GDM1 (cell line): ENCODE results near the gene CARD11.

ENCODE experiments used
- DNase-seq: peaks from one replicate; lab custom pipeline; 2025; lab: John Stamatoyannopoulos, UW

The CARD11 gene

DNA sequence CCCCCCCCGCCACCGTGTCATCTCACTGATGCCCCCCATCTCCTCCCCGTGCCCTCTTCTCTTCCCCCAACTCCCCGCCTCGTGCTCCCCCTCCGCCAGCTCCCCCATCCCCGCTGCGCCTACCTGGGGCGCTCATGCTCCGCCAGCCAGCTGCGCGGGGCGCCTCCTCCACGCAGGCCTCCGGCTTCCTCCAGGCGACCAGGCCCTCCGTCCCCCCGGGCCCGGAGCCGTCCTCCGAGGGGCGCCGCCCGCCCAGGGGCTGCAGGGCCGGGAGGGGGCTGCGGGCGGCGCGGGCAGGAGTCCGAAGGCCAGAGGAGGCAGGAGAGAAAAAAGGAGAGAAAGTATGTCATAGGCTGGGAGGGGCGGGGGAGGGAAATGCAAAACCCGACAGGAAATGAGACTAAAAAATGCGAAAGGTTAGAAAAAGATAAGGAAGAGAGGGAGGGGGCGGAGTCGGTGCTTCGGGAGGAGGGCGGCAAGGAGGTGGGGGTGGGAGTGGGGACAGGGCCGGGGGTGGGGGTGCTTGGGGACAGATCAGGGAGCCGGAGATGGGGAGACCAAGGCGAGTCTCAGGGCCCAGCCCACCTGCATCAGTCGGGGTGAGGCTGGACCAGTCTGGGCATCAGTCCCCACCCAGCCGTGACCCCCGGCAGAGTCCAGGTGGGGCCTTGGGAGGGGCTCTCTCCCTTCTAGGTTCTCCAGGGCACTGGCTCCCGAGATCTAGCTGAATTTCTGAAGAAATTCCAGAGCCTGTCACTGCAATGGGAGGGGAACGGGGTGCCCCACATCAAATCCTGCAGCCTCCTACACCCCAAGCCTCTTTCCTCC lies at the start of gene CARD11:
Gene CARD11, minus strand, starts transcription at position 324 of the 828 bp plus-strand sequence. CDS start 85,361 bp downstream, outside the sequence.
- DNase-seq: no peak

DNA sequence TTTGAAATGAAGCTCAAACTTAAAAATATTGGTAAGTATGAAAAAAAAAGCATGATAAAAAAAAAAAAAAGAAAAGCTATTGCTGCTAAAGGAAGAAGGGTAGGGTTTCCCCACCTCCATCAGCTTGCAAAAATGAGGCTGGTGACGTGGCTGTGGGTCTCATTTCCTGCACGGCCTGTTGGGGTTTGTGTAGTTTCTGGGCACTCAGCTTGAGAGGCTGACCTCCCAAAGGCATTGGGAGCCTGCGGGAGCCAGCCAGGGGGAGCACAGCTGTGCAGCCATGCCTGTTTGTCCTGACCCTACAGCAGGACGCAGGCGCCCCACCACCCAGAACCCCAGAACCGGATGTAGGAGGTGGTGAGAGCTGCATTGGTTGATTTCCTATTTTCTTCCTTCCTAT lies 48.8 kb upstream of the CARD11 start:
- peak; percentile 24 for DNase-seq

DNA sequence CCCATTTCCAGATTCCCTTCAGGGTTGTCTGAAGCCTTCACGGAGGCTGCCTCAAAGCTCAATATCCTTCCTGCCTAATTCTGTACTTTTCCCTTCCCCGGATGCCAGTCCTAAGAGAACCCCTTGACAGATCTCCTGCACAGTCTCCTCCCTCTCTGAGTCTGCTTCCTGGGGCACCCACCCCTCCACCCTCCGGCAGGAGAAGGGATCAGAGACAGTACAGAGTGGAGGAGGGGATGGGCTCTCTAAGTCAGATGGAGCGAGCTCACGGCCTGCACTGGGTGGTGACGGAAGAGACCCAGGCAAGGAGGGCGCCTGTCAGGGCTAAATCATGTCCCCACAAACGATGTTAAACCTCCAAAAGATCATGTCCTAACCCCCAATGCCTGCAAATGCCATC lies 48.0 kb upstream of the CARD11 start:
- no peak for DNase-seq

DNA sequence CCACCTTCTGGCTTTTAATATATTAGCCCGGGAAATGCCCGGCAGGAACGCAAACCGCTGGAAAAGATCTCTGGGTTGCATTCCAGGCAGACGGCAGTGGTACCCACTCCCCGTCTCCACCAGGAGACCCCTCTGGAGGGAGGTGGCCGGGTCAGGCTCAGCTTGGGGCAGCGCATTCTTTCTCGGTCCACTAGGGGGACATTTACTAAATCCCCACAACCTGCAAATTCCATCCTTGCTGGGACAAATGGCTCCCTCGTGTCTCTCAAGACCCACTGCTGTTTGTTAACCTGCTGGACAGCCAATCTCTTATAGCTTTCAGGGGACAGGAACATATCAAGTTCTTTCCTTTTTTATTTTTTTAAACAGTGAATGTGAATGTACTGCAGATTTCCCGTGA lies 45.8 kb upstream of the CARD11 start:
- no peak for DNase-seq

DNA sequence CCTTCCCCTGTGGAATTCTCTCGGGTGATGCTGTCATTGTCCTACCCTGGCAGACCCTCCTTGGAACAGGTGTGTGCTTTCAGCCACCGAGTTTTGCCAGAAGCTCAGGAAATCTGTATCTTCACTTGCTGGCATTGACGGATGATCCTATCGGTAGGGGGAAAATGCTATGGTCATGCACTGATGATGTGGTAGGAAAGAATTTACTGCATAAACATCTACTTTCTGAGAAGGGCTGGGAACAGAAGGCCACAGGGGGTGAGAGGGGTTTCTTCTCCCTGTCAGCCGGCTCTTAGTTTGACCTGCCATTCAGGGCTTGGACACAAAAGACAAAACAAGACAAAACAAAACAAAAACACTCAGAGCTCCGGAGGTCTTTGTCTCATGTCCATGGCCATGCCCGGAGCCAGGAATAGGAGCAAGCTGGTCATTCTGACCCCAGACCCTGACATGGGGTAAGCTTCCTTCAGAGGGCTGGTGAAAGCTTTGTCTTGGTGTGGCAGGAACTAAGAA lies 43.6 kb upstream of the CARD11 start:
- DNase-seq: no peak

DNA sequence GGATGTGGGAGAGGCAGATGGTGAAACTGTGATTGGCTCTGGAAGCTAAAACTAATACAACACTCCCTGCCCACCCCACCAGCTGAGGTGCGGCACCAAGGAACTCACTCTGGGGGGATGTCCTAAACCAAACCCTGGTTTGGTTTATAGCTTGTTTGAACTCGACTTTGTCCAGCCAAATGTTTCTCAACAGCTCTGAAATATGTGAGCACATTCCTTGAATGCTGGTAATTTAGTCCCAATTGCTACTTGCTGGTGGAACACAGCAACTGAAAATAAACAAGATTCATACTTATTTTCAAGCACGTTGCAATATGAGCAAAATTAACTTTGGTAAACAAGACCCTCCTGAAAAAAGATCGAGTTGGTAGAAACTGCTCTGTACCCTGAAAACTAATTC lies 39.7 kb upstream of the CARD11 start:
- DNase-seq: no peak

DNA sequence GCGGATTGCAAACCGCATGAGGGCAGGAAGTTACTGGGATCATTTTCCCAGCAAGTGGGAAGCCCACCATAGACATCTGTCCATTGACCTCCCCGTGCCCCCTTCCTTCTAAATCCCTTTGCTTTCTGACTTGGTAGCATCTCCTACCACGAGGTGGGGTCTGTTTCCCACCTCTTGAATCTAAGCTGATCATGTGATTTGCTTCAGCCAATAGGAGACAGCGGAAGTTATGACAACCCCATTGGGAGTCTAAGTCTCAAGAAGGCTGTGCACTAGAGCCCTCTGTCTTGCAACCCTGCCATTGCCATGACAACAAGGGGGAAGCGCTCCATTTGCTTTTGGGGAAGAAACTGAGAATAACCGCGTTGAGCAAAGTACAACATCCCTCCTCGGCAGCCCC lies 39.2 kb upstream of the CARD11 start:
- DNase-seq: no peak

DNA sequence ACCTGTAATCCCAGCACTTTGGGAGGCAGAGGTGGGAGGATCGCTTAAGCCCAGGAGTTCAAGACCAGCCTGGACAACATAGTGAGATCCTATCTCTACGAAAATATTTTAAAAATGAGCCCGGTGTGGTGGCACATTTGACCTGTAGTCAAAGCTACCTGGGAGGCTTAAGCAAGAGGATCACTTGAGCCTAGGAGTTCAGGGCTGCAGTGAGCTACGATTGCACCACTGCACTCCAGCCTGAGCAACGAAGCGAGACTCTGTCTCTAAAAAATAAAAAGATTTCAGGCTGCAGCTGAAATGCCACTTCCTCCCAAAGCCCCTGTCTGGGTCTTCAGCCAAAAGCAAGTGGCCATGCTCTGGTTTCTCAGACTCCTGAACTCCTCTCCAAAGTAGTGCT lies 38.7 kb upstream of the CARD11 start:
- no peak for DNase-seq

DNA sequence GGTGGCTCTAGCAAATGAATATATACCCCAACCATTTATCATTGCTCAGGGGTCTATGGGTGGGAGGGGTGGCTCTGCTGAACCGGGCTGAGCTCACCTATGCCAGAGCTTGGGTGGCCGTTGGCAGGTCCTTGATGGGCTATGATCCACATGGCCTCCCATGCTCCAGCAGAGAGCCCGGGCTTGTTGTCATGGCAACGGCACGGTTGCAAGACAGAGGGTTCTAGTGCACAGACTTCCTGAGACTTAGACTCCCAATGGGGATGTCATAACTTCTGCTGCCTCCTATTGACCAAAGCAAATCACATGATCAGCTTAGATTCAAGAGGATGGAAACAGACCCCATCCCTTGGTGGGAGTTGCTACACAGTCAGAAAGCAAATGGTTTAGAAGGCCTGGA lies 36.4 kb upstream of the CARD11 start:
- no peak for DNase-seq

DNA sequence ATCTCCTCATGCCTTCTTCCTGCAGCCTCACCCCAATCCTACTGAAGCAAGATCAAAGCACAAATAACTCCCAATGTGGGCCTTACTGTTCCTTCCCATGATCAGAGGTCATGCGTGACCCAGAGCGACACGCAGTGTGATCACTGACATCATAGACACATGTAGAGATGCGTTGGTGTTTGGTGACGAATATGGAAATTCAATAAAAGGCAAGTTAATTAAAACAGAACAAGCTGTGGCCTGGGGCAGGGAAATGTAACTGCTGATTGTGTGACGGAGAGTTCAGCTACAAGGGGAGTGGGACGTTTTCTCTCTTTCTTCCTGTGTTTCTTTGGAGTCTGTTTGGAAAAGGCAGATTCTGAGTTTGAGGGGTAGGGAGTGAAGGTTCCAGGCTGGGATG lies 34.8 kb upstream of the CARD11 start:
- no peak for DNase-seq

DNA sequence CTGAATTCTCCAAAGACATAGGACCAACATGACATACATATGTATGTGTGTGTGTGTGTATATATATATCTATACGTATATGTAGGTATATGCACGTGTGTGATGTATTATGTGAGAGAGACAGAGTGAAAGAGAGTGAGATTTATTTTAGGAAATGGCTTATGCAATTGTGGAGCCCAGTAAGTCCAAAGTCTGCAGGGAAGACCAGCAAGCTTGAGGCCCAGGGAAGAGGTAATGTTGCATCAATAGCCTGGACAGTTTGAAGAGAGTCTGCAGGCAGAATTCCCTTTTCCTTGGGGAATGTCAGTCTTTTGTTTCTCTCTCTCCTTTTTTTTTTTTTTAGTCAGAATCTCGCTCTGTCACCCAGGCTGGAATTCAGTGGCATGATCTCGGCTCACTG lies 33.0 kb upstream of the CARD11 start:
- DNase-seq: no peak

DNA sequence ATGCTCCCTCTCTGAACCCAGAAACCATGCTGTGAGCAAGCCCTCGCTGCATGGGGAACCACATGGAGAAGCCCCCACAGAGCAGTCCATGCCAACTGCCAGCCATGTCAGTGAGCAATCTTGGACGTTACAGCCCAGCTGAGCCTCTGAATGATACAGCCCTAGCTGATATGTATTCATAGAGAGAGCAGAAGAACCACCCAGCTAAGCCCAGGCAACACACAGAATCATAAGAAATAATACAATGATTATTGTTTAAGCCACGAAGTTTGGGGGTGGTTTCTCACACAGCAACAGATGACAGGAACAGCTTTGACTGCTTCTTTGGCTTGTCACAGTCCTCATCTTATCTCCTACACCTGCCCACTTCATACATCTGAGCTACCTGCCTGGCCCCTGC lies 32.5 kb upstream of the CARD11 start:
- DNase-seq: no peak

DNA sequence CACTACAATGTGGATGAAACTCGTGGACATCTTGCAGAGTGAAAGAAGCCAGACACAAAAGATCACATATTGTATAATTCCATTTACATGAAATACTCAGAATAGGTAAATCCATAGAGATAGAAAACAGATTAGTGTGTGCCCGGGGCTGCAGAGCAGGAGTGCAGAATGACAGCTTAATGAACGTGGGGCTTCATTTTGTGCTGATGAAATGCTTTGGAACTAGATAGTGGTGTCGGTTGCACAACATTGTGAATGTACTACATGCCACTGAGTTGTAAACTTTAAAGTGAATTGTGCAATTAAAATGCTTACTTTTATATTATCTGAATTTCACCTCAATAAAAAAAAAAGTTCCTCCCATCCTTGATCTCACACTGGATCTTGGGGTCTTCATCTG lies 31.8 kb upstream of the CARD11 start:
- no peak for DNase-seq

DNA sequence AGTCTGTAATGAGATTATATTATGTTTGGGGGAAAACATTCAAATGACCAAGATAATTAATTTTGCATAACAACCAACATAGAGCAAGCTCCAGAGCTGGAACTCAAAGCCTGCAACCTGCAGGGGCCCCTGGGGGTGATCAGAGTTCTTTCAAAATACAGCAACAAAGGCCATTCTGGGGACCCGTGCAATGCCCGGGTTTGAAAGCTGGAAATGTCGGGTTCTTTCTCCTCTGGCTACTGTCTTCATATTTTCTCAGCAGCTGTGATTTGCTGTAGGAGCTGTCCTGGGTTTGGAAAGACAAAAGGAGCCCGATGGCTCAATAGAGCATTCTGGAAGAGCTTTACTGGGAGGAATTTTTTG lies 30.8 kb upstream of the CARD11 start:
- no peak for DNase-seq

DNA sequence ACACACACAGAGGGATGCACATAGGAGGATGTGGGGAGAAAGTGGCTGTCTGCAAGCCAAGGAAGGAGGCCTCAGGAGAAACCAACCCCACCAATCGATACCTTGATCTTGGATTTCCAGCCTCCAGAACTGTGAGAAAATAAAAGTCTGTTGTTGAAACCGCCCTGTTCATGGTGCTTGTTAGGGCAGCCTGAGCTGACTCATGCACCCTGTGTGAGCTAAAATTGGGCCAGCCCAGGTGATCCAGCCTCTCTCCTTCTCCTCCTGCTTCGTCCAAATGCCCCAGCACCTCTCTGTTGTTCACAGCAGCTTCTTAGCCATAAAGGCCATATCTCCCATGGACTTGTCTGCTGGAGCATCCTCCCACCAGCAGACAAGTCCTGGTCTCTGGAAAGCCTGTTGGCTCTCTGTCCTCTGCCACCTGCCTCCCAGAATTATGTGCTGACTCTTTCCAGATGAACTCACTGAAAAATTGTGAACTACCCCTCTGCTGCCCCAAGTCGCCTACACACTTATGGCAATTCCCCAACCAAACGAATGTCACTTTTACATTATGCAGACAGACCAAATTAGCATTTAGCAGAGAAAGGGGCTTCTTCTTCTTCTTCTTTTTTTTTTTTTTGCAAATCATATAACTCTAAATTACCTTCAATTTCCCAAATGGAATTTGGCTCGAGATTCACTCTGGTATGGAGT lies 30.2 kb upstream of the CARD11 start:
- no peak for DNase-seq

DNA sequence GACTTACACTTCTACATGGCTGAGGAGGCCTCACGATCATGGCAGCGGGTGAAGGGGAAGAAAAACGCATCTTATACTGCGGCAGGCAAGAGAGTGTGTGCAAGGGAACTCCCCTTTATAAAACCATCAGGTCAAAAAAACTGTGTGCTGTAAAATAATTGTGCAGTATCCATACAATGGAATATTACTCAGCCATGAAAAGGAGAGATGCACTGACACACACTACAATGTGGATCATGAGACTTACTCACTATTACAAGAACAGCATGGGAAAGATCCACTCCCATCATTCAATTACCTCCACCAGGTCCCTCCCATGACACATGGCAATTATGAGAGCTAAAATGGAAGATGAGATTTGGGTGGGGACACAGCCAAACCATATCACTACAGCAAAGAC lies 27.2 kb upstream of the CARD11 start:
- no peak for DNase-seq

DNA sequence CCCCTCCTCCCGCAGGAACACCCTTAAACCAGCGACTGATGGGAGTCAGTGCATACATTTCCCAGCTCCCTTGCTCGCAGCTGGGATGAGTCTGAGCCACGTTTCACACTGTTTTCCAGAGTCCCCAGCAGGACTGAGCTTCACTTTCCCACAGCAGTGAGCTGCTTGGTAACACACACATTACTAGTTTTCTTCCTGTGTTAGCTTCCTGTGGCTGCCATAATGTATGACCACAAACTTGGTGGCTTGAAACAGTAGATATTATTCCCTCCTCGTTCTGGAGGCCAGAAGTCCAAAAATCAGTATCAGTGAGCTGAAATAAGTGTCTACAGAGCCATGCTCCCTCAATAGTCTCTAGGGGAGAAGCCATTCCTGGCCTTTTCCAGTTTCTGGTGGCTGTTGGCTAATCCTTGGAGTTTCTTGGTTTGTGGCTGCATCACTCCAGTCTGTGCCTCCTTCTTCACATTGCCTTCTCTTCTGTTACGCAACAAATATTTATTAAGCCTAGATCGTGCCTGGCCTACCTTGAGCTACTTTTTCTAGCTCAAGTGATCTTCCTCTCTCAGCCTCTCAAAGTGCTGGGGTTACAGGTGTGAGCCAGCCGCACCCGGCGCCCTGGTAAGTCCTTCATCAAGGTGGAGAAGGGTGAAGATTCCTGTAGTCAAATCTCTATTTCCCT lies 26.2 kb upstream of the CARD11 start:
- no peak for DNase-seq

DNA sequence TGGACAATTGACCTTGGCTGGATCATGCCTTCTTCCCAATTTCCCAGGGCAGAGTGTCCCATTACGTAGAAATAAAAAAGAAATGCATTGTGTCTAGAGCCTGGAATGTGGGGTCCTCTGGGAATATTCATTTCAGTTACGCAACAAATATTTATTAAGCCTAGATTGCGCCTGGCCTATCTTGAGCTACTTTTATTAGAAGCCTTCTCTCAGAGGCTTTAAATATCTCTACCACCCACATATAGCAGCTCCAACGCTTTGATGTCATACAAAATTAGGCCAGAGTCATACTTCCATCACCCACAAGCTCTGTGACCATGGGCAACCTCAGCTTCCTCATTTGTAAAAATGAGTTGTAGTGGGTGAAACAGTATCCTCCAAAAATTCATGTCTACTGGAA lies 24.9 kb upstream of the CARD11 start:
- DNase-seq: peak; percentile 30

DNA sequence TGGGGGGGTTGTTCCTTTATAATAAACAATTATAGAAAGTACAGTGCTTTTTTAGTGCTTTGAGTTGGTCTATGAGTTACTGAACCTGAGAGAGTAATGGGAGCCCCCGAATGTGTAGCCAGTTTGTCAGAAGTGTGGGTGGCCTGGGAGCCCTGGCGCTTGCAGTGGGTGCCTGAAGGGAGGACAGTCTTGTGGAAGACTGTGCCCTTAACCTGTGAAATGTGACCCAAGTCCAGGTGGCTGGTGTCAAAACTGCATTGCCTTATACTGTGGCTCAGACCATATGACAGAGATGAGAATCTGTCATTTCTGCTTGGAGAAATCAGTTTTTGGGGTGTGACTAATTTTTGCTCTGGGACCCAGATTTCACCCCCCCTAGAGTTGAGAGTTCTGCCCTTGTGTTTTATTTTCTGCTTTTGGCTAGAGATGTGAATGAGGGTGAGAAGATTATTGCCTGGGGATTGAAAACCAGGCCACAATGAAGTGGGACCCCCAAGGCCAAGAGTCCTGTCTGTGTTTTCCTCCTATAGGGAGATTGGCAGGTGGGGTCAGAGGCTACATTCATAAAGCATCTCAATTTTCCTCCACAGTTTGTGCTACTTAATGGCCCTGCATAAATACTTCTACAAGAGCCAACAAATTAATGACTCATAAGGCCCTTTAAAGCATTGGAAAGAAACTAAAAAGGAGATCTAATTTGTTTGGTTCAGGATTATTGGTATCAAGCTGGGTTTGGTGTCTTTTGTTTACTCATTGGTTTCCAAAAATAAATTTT lies 24.1 kb upstream of the CARD11 start:
- no peak for DNase-seq

DNA sequence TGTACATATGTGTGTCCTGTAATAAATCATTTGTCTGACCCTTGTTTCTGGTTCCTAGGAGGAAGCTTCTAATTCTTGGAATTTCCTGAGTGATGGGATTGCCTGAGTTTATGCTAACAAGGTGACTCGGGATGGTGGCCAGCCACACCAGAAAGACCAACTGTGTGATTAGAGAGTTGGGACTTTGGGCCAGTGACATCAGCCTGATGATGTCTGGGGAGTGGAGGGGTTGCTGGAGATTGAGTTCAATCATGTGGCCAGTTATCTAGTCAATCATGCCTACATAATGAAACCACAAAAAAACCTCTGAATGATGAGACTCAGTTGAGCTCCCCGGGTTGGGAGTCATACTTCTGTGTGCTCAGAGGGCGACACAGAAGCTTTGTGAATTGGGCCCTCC lies 23.5 kb upstream of the CARD11 start:
- DNase-seq: no peak

DNA sequence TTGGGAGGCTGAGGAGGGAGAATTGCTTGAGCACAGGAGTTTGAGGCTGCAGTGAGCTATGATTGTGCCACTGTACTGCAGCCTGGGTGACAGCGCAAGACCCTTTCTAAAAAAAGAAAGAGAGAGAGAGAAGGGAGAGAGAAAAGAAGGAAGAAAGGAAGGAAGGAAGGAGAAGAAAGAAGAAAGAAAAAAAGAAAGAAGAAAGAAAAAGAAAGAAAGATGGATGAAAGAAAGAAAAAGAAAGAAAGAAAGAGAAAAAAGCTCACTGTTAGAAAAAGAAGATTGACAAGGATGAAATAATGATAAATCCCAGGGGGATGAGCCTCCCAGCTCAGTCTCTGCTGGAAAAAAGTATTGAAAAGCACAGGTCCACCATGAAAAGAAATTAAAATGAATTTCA lies 22.8 kb upstream of the CARD11 start:
- DNase-seq: no peak

DNA sequence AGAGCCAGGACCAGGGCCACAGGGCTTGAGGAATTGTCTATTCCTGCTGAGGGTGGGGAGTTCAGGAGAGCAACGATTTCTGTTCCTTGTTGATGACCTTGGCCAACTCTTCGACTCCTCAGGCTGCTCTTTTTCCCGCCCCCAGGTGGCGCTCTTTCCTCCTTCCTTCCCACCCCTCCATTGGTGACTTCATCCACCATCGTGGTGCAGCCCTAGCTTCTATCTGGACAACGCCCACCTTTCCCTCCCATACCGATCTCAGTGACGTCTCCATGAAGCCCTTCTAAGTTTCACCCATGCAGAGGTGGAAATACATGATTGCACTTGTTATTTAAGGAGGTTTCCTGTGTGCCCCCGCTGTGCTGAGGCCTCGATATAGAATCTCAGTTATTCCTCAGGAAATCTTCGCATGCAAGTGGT lies 22.1 kb upstream of the CARD11 start:
- DNase-seq: peak; percentile 13
